ENCODE measurements around the gene GNAZ.

Gene GNAZ

GRCh38 chr22:23031381-23031780, 38.9 kb upstream of the GNAZ start:
- Histone ChIP-seq H3K27ac (ENCODE audit: low read length) (no peak overlapping the region), H3K4me2 (ENCODE audit: low read depth, low read length) (no peak overlapping the region), H3K9me2 (replicated peaks; ENCODE audit: insufficient read depth, low read length) (no peaks in the 10 kb centered on the region), H3K79me2 (ENCODE audit: low read length) (no peaks in the 10 kb centered on the region), H3K27me3 (replicated peaks; ENCODE audit: insufficient read depth, low read length) (no peaks in the 10 kb centered on the region), H4K20me1 (ENCODE audit: insufficient read depth, low read length) (no peaks in the 10 kb centered on the region), H2AFZ (ENCODE audit: low read length) (no peak overlapping the region), H3K4me1 (ENCODE audit: low read length) (peaks cover 16% of the 10 kb centered on the region), H3K9me3 (replicated peaks; ENCODE audit: insufficient read depth, low read length) (no peaks in the 10 kb centered on the region), H3K36me3 (replicated peaks; ENCODE audit: insufficient read depth, low read length) (no peaks in the 10 kb centered on the region), H3K9ac (ENCODE audit: low read length) (no peak overlapping the region), H3F3A (ENCODE audit: insufficient read depth, low read length) (no peaks in the 10 kb centered on the region), H3K4me3 (ENCODE audit: low read length) (no peak overlapping the region)
- DNase-seq: no peak
- no peak for TF ChIP-seq CTCF (IDR thresholded peaks at IDR 0.05; ENCODE audit: low read length)
- no peak for TF ChIP-seq EZH2phosphoT487 (IDR thresholded peaks at IDR 0.05; ENCODE audit: low read length)
- no peak for TF ChIP-seq EZH2 (optimal IDR thresholded peaks at IDR 0.05; ENCODE audit: low read depth, low read length)

GRCh38 chr22:23031786-23032185, 38.5 kb upstream of the GNAZ start:
- Histone ChIP-seq H3K27me3 (replicated peaks; ENCODE audit: insufficient read depth, low read length) (no peaks in the 10 kb centered on the region), H3K27ac (ENCODE audit: low read length) (no peak overlapping the region), H3K36me3 (replicated peaks; ENCODE audit: insufficient read depth, low read length) (no peaks in the 10 kb centered on the region), H3K4me1 (ENCODE audit: low read length) (peaks cover 16% of the 10 kb centered on the region), H3K9me2 (replicated peaks; ENCODE audit: insufficient read depth, low read length) (no peaks in the 10 kb centered on the region), H3K9me3 (replicated peaks; ENCODE audit: insufficient read depth, low read length) (no peaks in the 10 kb centered on the region), H2AFZ (ENCODE audit: low read length) (no peak overlapping the region), H3K4me2 (ENCODE audit: low read depth, low read length) (no peak overlapping the region), H3K79me2 (ENCODE audit: low read length) (no peaks in the 10 kb centered on the region), H3F3A (ENCODE audit: insufficient read depth, low read length) (no peaks in the 10 kb centered on the region), H4K20me1 (ENCODE audit: insufficient read depth, low read length) (no peaks in the 10 kb centered on the region), H3K4me3 (ENCODE audit: low read length) (no peak overlapping the region), H3K9ac (ENCODE audit: low read length) (no peak overlapping the region)
- no peak for DNase-seq
- TF ChIP-seq CTCF (IDR thresholded peaks at IDR 0.05; ENCODE audit: low read length) (no peak), EZH2 (optimal IDR thresholded peaks at IDR 0.05; ENCODE audit: low read depth, low read length) (no peak), EZH2phosphoT487 (IDR thresholded peaks at IDR 0.05; ENCODE audit: low read length) (no peak)

- Histone ChIP-seq H3F3A (ENCODE audit: insufficient read depth, low read length) (no peaks in the 10 kb centered on the region), H2AFZ (ENCODE audit: low read length) (no peak overlapping the region), H3K9ac (ENCODE audit: low read length) (no peak overlapping the region), H3K4me1 (ENCODE audit: low read length) (peaks cover 16% of the 10 kb centered on the region), H3K36me3 (replicated peaks; ENCODE audit: insufficient read depth, low read length) (no peaks in the 10 kb centered on the region), H3K79me2 (ENCODE audit: low read length) (no peaks in the 10 kb centered on the region), H3K4me2 (ENCODE audit: low read depth, low read length) (no peak overlapping the region), H3K27ac (ENCODE audit: low read length) (no peak overlapping the region), H3K27me3 (replicated peaks; ENCODE audit: insufficient read depth, low read length) (no peaks in the 10 kb centered on the region), H3K9me3 (replicated peaks; ENCODE audit: insufficient read depth, low read length) (no peaks in the 10 kb centered on the region), H3K9me2 (replicated peaks; ENCODE audit: insufficient read depth, low read length) (no peaks in the 10 kb centered on the region), H4K20me1 (ENCODE audit: insufficient read depth, low read length) (no peaks in the 10 kb centered on the region), H3K4me3 (ENCODE audit: low read length) (no peak overlapping the region)
- TF ChIP-seq EZH2phosphoT487 (IDR thresholded peaks at IDR 0.05; ENCODE audit: low read length): no peak
- no peak for TF ChIP-seq EZH2 (optimal IDR thresholded peaks at IDR 0.05; ENCODE audit: low read depth, low read length)
- no peak for TF ChIP-seq CTCF (IDR thresholded peaks at IDR 0.05; ENCODE audit: low read length)
- no peak for DNase-seq
Measured at GRCh38 chr22:23032658-23033057, 37.7 kb upstream of the GNAZ start.
